ENCODE data around the gene SHISA6. TPM values are rescaled to one million over a fixed set of nuclear protein-coding genes. Genes with fewer than 3 reads are reported as not detected.

Gene SHISA6
- polyA plus RNA-seq, 2 donors, result 0.33 to 0.41 TPM

GRCh38 chr17:11252146-11252545 lies 11.1 kb downstream of the SHISA6 start:
- Histone ChIP-seq H3K36me3 (ENCODE audit: control insufficient read depth in 2 of 2, insufficient read depth in 2 of 2, low read length in 1 of 2) (no peaks in the 10 kb centered on the region), H3K9me3 (ENCODE audit: control insufficient read depth in 2 of 2, insufficient read depth in 1 of 2, low read depth in 1 of 2, low read length in 1 of 2) (no peaks in the 10 kb centered on the region), H3K4me1 (ENCODE audit: control insufficient read depth in 2 of 2, insufficient read depth in 2 of 2, low read length in 1 of 2) (no peaks in the 10 kb centered on the region), H3K4me3 (ENCODE audit: low read depth in 1 of 2, low read length in 2 of 2) (no peak overlapping the region), H3K27me3 (ENCODE audit: control insufficient read depth in 1 of 2, insufficient read depth in 2 of 2, low read length in 2 of 2) (no peaks in the 10 kb centered on the region), H3K27ac (ENCODE audit: low read depth in 2 of 2, low read length in 1 of 2) (no peak overlapping the region)
- WGBS, 2 donors, result 69 to 75% methylated on average over 11 of the region's 11 CpGs

- Histone ChIP-seq H3K27ac (ENCODE audit: low read depth in 2 of 2, low read length in 1 of 2) (no peak overlapping the region), H3K36me3 (ENCODE audit: control insufficient read depth in 2 of 2, insufficient read depth in 2 of 2, low read length in 1 of 2) (no peaks in the 10 kb centered on the region), H3K4me1 (ENCODE audit: control insufficient read depth in 2 of 2, insufficient read depth in 2 of 2, low read length in 1 of 2) (no peaks in the 10 kb centered on the region), H3K4me3 (ENCODE audit: low read depth in 1 of 2, low read length in 2 of 2) (no peak overlapping the region), H3K9me3 (ENCODE audit: control insufficient read depth in 2 of 2, insufficient read depth in 1 of 2, low read depth in 1 of 2, low read length in 1 of 2) (no peaks in the 10 kb centered on the region), H3K27me3 (ENCODE audit: control insufficient read depth in 1 of 2, insufficient read depth in 2 of 2, low read length in 2 of 2) (no peaks in the 10 kb centered on the region)
- WGBS, 2 donors, result 67 to 73% methylated on average over 11 of the region's 11 CpGs
Measured at GRCh38 chr17:11256877-11257276, 15.9 kb downstream of the SHISA6 start.

GRCh38 chr17:11264183-11264871 lies 23.3 kb downstream of the SHISA6 start:
- no peaks in the 10 kb centered on the region for H3K9me3 ChIP-seq (ENCODE audit: control insufficient read depth in 2 of 2, insufficient read depth in 1 of 2, low read depth in 1 of 2, low read length in 1 of 2)
- H3K4me1 ChIP-seq (ENCODE audit: control insufficient read depth in 2 of 2, insufficient read depth in 2 of 2, low read length in 1 of 2), result no peaks in the 10 kb centered on the region
- WGBS, 2 donors, result 81 to 91% methylated on average over 2 of the region's 2 CpGs
- H3K4me3 ChIP-seq (ENCODE audit: low read depth in 1 of 2, low read length in 2 of 2), result no peak overlapping the region
- peaks cover 0 to 5% of the 10 kb centered on the region in 2 donors for H3K27me3 ChIP-seq (ENCODE audit: control insufficient read depth in 1 of 2, insufficient read depth in 2 of 2, low read length in 2 of 2)
- H3K27ac ChIP-seq (ENCODE audit: low read depth in 2 of 2, low read length in 1 of 2), result no peak overlapping the region
- no peaks in the 10 kb centered on the region for H3K36me3 ChIP-seq (ENCODE audit: control insufficient read depth in 2 of 2, insufficient read depth in 2 of 2, low read length in 1 of 2)

- H3K27ac ChIP-seq (ENCODE audit: low read depth in 2 of 2, low read length in 1 of 2), result no peak overlapping the region
- H3K9me3 ChIP-seq (ENCODE audit: control insufficient read depth in 2 of 2, insufficient read depth in 1 of 2, low read depth in 1 of 2, low read length in 1 of 2), result no peaks in the 10 kb centered on the region
- H3K36me3 ChIP-seq (ENCODE audit: control insufficient read depth in 2 of 2, insufficient read depth in 2 of 2, low read length in 1 of 2), result no peaks in the 10 kb centered on the region
- H3K4me1 ChIP-seq (ENCODE audit: control insufficient read depth in 2 of 2, insufficient read depth in 2 of 2, low read length in 1 of 2), result no peaks in the 10 kb centered on the region
- no peak overlapping the region for H3K4me3 ChIP-seq (ENCODE audit: low read depth in 1 of 2, low read length in 2 of 2)
- no peaks in the 10 kb centered on the region for H3K27me3 ChIP-seq (ENCODE audit: control insufficient read depth in 1 of 2, insufficient read depth in 2 of 2, low read length in 2 of 2)
- 72 to 82% methylated on average over 1 of the region's 1 CpG for WGBS, 2 donors
Measured at GRCh38 chr17:11267999-11268575, 27.1 kb downstream of the SHISA6 start.

GRCh38 chr17:11269210-11269609 lies 28.2 kb downstream of the SHISA6 start:
- Histone ChIP-seq H3K4me3 (ENCODE audit: low read depth in 1 of 2, low read length in 2 of 2) (no peak overlapping the region), H3K9me3 (ENCODE audit: control insufficient read depth in 2 of 2, insufficient read depth in 1 of 2, low read depth in 1 of 2, low read length in 1 of 2) (no peaks in the 10 kb centered on the region), H3K36me3 (ENCODE audit: control insufficient read depth in 2 of 2, insufficient read depth in 2 of 2, low read length in 1 of 2) (no peaks in the 10 kb centered on the region), H3K27ac (ENCODE audit: low read depth in 2 of 2, low read length in 1 of 2) (no peak overlapping the region), H3K27me3 (ENCODE audit: control insufficient read depth in 1 of 2, insufficient read depth in 2 of 2, low read length in 2 of 2) (no peaks in the 10 kb centered on the region), H3K4me1 (ENCODE audit: control insufficient read depth in 2 of 2, insufficient read depth in 2 of 2, low read length in 1 of 2) (no peaks in the 10 kb centered on the region)
- WGBS, 2 donors, result 90 to 92% methylated on average over 7 of the region's 7 CpGs

- H3K9me3 ChIP-seq (ENCODE audit: control insufficient read depth in 2 of 2, insufficient read depth in 1 of 2, low read depth in 1 of 2, low read length in 1 of 2), result no peaks in the 10 kb centered on the region
- 77 to 86% methylated on average over 8 of the region's 8 CpGs for WGBS, 2 donors
- H3K27ac ChIP-seq (ENCODE audit: low read depth in 2 of 2, low read length in 1 of 2), result no peak overlapping the region
- H3K4me3 ChIP-seq (ENCODE audit: low read depth in 1 of 2, low read length in 2 of 2), result no peak overlapping the region
- H3K4me1 ChIP-seq (ENCODE audit: control insufficient read depth in 2 of 2, insufficient read depth in 2 of 2, low read length in 1 of 2), result no peaks in the 10 kb centered on the region
- no peaks in the 10 kb centered on the region for H3K36me3 ChIP-seq (ENCODE audit: control insufficient read depth in 2 of 2, insufficient read depth in 2 of 2, low read length in 1 of 2)
- H3K27me3 ChIP-seq (ENCODE audit: control insufficient read depth in 1 of 2, insufficient read depth in 2 of 2, low read length in 2 of 2), result no peaks in the 10 kb centered on the region
Measured at GRCh38 chr17:11272191-11272590, 31.2 kb downstream of the SHISA6 start.

- Histone ChIP-seq H3K4me3 (ENCODE audit: low read depth in 1 of 2, low read length in 2 of 2) (no peak overlapping the region), H3K27ac (ENCODE audit: low read depth in 2 of 2, low read length in 1 of 2) (no peak overlapping the region), H3K36me3 (ENCODE audit: control insufficient read depth in 2 of 2, insufficient read depth in 2 of 2, low read length in 1 of 2) (no peaks in the 10 kb centered on the region), H3K4me1 (ENCODE audit: control insufficient read depth in 2 of 2, insufficient read depth in 2 of 2, low read length in 1 of 2) (no peaks in the 10 kb centered on the region), H3K27me3 (ENCODE audit: control insufficient read depth in 1 of 2, insufficient read depth in 2 of 2, low read length in 2 of 2) (no peaks in the 10 kb centered on the region), H3K9me3 (ENCODE audit: control insufficient read depth in 2 of 2, insufficient read depth in 1 of 2, low read depth in 1 of 2, low read length in 1 of 2) (no peaks in the 10 kb centered on the region)
- 91 to 93% methylated on average over 9 of the region's 9 CpGs for WGBS, 2 donors
Measured at GRCh38 chr17:11273596-11273995, 32.6 kb downstream of the SHISA6 start.

- Histone ChIP-seq H3K4me3 (ENCODE audit: low read depth in 1 of 2, low read length in 2 of 2) (no peak overlapping the region), H3K9me3 (ENCODE audit: control insufficient read depth in 2 of 2, insufficient read depth in 1 of 2, low read depth in 1 of 2, low read length in 1 of 2) (no peaks in the 10 kb centered on the region), H3K36me3 (ENCODE audit: control insufficient read depth in 2 of 2, insufficient read depth in 2 of 2, low read length in 1 of 2) (no peaks in the 10 kb centered on the region), H3K27me3 (ENCODE audit: control insufficient read depth in 1 of 2, insufficient read depth in 2 of 2, low read length in 2 of 2) (no peaks in the 10 kb centered on the region), H3K27ac (ENCODE audit: low read depth in 2 of 2, low read length in 1 of 2) (no peak overlapping the region), H3K4me1 (ENCODE audit: control insufficient read depth in 2 of 2, insufficient read depth in 2 of 2, low read length in 1 of 2) (no peaks in the 10 kb centered on the region)
- WGBS, 2 donors, result 89 to 91% methylated on average over 14 of the region's 14 CpGs
Measured at GRCh38 chr17:11274106-11274505, 33.1 kb downstream of the SHISA6 start.

GRCh38 chr17:11276486-11276885 lies 35.5 kb downstream of the SHISA6 start:
- 81 to 86% methylated on average over 4 of the region's 4 CpGs for WGBS, 2 donors
- Histone ChIP-seq H3K36me3 (ENCODE audit: control insufficient read depth in 2 of 2, insufficient read depth in 2 of 2, low read length in 1 of 2) (no peaks in the 10 kb centered on the region), H3K27ac (ENCODE audit: low read depth in 2 of 2, low read length in 1 of 2) (no peak overlapping the region), H3K27me3 (ENCODE audit: control insufficient read depth in 1 of 2, insufficient read depth in 2 of 2, low read length in 2 of 2) (no peaks in the 10 kb centered on the region), H3K4me3 (ENCODE audit: low read depth in 1 of 2, low read length in 2 of 2) (no peak overlapping the region), H3K9me3 (ENCODE audit: control insufficient read depth in 2 of 2, insufficient read depth in 1 of 2, low read depth in 1 of 2, low read length in 1 of 2) (no peaks in the 10 kb centered on the region), H3K4me1 (ENCODE audit: control insufficient read depth in 2 of 2, insufficient read depth in 2 of 2, low read length in 1 of 2) (no peaks in the 10 kb centered on the region)
